Colonic mucosa (tissue), 4 donors: ENCODE measurements around the gene DAZAP2. TPM values are rescaled to one million over a fixed set of nuclear protein-coding genes. Genes with fewer than 3 reads are reported as not detected.

Source experiments
- DNase-seq: peaks from one replicate; pipeline ENCODE4 v3.0.0-alpha.2; 2020
- H3K27ac ChIP-seq: fragments of 200-600 bp; one replicate; pipeline ENCODE4 v1.8.0; 2021
- H3K27me3 ChIP-seq: fragments of 200-600 bp; one replicate; pipeline ENCODE4 v1.8.0; 2021
- H3K36me3 ChIP-seq: fragments of 200-600 bp; one replicate; pipeline ENCODE4 v1.8.0; 2021
- H3K4me1 ChIP-seq: fragments of 200-600 bp; one replicate; pipeline ENCODE4 v1.8.0; 2021; ENCODE audit warnings: mild to moderate bottlenecking
- H3K4me3 ChIP-seq: fragments of 200-600 bp; one replicate; pipeline ENCODE4 v1.8.0; 2021
- H3K9ac ChIP-seq, 2 donors: one replicate each; pipeline ENCODE4 v1.7.0; 2013; ENCODE audit warnings: control low read depth in 2 of 2, low read depth in 2 of 2, low read length in 2 of 2
- H3K9me3 ChIP-seq: fragments of 200-600 bp; one replicate; pipeline ENCODE4 v1.8.0; 2021
- intact Hi-C: fragments of 100-400 bp; cut with DNase I; formaldehyde crosslinking; loops from one replicate; pipeline ENCODE4 v1.14.1; 2022
- total RNA-seq, 2 donors: library from RNA; stranded (reverse); fragmentation: NEBNext Ultra II Directional in 1 of 2; extraction: Animal tissue kit (Norgen Biotek cat#: 25700) in 1 of 2; gene quantifications; one replicate each; pipeline ENCODE4 v1.2.1, GENCODE V29; 2021
- TF ChIP-seq, protein P1 (sequence below): fragments of 200-600 bp; IDR thresholded peaks from one replicate; pipeline ENCODE4 v1.8.0; 2022; ENCODE audit warnings: antibody characterized with exemption, mild to moderate bottlenecking
- donor health status: healthy.
- donor health status: DM: no; HTN: no; CAD: no.
- donor health status: DM: no; HTN: no; CAD: no.

DAZAP2 gene, protein sequence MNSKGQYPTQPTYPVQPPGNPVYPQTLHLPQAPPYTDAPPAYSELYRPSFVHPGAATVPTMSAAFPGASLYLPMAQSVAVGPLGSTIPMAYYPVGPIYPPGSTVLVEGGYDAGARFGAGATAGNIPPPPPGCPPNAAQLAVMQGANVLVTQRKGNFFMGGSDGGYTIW
- total RNA-seq, result 100 to 1,000 TPM; 220 to 291 TPM

DNA sequence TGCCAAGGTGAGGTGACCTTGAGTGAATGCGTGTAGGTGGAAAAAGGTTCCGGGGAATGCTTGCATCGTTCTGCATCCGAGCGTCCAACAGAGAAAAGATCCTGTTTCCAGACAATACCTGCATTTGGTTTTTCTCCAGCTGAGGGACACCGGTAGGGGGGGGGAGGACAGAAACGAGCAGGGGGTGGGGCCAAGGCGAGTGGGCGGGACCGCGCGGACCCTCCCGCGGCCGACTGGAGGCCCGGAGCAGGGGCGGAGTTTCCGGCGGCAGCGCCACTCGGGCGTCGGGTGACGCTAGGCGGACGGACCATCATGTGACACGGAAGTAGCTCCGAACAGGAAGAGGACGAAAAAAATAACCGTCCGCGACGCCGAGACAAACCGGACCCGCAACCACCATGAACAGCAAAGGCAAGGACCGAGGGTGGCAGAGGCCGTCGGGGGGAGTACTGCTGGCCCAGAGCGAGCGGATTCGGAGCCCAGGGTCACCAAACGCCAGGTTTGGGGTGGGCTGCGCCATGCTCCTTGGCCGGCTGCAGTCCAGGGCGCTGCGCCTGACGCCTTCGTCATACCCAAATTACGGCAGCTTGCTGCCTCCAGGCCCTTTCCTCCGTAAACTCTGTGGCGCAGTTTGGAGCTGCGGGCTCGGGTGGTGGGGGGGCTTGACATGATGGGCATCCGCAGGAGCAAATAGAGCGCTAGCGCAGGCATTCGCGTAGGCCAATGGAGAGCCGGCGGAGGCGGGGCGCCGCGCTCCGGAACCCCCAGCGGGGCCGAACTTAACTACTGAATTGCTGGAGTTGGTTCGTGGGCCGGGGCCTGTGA, at the start of gene DAZAP2:
Gene DAZAP2, plus strand, starts transcription at position 317 of the 825 bp plus-strand sequence. Its CDS starts 82 bp downstream, at position 399.
- intact Hi-C loops, result no loop called here
- peak within 1 kb of the TSS; percentile 100 for H3K27ac ChIP-seq
- TF ChIP-seq, protein P1, sequence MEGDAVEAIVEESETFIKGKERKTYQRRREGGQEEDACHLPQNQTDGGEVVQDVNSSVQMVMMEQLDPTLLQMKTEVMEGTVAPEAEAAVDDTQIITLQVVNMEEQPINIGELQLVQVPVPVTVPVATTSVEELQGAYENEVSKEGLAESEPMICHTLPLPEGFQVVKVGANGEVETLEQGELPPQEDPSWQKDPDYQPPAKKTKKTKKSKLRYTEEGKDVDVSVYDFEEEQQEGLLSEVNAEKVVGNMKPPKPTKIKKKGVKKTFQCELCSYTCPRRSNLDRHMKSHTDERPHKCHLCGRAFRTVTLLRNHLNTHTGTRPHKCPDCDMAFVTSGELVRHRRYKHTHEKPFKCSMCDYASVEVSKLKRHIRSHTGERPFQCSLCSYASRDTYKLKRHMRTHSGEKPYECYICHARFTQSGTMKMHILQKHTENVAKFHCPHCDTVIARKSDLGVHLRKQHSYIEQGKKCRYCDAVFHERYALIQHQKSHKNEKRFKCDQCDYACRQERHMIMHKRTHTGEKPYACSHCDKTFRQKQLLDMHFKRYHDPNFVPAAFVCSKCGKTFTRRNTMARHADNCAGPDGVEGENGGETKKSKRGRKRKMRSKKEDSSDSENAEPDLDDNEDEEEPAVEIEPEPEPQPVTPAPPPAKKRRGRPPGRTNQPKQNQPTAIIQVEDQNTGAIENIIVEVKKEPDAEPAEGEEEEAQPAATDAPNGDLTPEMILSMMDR, result peak; percentile 19
- H3K27me3 ChIP-seq, result no peaks in the 10 kb centered on the region
- peak within 1 kb of the TSS; percentile 84 for H3K4me3 ChIP-seq
- peak within 1 kb of the TSS; percentile 95 to 100 for H3K9ac ChIP-seq
- peaks cover 19% of the 10 kb centered on the region for H3K36me3 ChIP-seq
- H3K4me1 ChIP-seq, result peaks cover 11% of the 10 kb centered on the region
- peak; percentile 97 for DNase-seq
- no peaks in the 10 kb centered on the region for H3K9me3 ChIP-seq

DNA sequence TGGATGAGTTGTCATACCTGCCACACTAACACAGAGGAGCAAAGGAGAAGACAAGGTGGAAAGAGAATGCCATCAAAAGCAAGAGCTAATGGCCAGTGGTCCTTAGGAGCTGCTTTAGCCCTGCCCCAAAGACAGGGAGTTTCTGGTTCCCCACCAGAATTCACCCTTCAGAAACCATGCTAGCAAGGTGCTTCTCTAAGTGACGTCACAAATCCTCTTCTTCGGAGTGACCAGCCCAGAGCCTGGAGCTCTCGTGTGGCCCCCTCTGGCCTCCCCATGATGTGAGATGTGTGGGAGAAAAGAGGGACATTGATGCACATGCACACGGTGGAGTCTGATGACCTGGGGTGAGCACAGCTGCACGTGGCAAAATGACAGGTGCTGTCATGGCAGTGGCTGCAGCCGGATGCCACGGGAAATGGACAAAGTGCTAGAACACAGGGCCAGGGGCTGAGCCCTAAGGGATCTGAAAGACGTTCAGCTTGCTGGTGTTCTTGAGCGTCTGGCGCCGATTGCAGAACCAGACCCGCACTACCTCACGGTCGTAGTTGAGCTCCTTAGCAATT, 48.8 kb upstream of the DAZAP2 start:
- Histone ChIP-seq H3K27me3 (no peaks in the 10 kb centered on the region), H3K4me1 (no peaks in the 10 kb centered on the region), H3K9ac (no peak overlapping the region), H3K4me3 (no peak overlapping the region), H3K36me3 (no peaks in the 10 kb centered on the region), H3K9me3 (no peaks in the 10 kb centered on the region), H3K27ac (no peak overlapping the region)
- DNase-seq, result no peak
- intact Hi-C loops, result no loop called here
- TF ChIP-seq, protein P1, result no peak

DNA sequence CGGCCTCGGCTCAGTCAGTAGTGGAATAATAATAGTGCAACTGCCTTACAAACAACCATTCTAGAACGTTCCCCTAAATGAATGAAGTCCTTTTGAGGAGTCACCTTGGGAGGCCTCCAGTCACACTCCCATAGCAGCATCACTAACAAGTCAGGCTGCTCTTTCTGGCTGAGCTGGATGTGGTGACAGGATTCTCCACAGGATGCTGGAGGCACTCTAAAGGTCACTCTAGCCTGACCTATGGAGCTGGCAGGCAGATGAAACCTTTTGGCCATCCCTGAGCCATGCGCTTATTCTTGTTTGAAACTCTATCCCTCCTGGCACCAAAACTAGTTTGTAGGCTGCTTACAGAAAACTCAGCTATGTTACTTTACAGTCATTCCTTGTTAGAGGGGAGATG, 47.8 kb upstream of the DAZAP2 start:
- no peaks in the 10 kb centered on the region for H3K36me3 ChIP-seq
- intact Hi-C loops, result no loop called here
- no peak for DNase-seq
- no peaks in the 10 kb centered on the region for H3K9me3 ChIP-seq
- H3K27me3 ChIP-seq, result no peaks in the 10 kb centered on the region
- no peak overlapping the region for H3K27ac ChIP-seq
- H3K4me3 ChIP-seq, result no peak overlapping the region
- no peak overlapping the region for H3K9ac ChIP-seq
- TF ChIP-seq, protein P1, result no peak
- H3K4me1 ChIP-seq, result no peaks in the 10 kb centered on the region

DNA sequence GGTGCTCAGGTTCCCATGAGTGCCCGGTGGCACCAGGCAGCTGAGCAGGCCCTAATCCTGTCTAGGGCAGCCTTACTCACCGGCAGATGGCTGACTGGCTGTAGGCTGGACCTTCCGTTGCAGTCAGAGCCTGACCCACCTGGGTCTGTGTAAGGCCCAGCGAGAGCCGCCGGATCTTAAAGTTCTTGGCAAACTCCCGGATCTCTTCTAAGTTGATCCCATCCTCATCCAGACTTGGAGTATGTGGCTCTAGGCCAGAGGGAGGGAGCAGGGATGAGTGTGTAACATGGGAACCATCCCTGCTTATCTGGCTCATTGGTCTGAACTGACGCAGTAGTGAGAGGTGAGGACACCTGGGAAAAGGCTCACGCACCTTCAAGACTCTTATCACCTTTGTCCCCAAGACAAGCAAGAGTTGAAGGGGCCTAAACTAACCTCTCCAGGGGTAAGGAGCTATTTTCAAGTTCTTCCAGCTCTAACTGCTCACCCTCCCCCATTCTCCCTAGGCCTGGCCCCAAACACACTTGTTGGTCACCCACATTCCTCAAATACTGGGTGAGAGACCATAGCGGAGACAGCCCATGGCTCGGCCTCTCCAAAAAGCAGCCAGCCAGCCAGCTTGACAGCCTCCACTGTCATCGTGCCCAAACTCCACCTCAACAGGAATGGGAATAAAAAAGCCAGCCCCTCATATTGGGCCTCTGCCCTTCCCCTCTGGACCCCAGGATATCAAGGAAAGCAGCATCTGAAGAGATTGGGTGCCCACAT, 46.9 kb upstream of the DAZAP2 start:
- H3K36me3 ChIP-seq, result no peaks in the 10 kb centered on the region

DNA sequence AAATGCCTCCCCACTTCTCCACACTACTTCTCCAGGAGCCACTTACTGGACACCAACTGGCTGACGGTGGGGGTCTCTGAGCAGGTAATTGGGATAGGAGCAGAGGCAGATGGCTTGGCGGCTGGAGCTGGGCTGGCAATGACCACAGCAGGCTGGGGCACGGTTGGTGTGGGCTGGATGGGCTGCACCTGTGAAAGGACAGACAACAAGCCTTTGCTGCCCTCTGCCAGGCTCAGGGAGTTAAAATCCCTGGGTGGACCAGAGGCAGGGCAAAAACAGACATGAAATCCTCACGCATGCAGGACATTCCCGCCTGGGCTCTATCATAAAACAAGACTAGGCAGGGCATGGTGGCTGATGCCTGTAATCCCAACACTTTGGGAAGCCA, 46.3 kb upstream of the DAZAP2 start:
- intact Hi-C loops, result no loop called here
- no peak for DNase-seq
- Histone ChIP-seq H3K9me3 (no peaks in the 10 kb centered on the region), H3K36me3 (no peaks in the 10 kb centered on the region), H3K27ac (no peak overlapping the region), H3K9ac (no peak overlapping the region), H3K4me3 (no peak overlapping the region), H3K4me1 (no peaks in the 10 kb centered on the region), H3K27me3 (no peaks in the 10 kb centered on the region)
- TF ChIP-seq, protein P1, result no peak

More for the DNA sequence above, 46.9 kb upstream of the DAZAP2 start:
- Histone ChIP-seq H3K27ac (no peak overlapping the region), H3K27me3 (no peaks in the 10 kb centered on the region), H3K9ac (no peak overlapping the region), H3K4me1 (no peaks in the 10 kb centered on the region), H3K9me3 (no peaks in the 10 kb centered on the region), H3K4me3 (no peak overlapping the region)
- intact Hi-C loops, result no loop called here
- DNase-seq, result no peak
- TF ChIP-seq, protein P1, result no peak
